Esophagus muscularis mucosa (tissue), 3 donors: Measurements from ENCODE around the gene TNS1.

Experiments used
- POLR2A ChIP-seq: fragments of 450-650 bp; IDR thresholded peaks from one replicate; pipeline ENCODE4 v1.6.1; 2017; ENCODE audit warnings: antibody characterized with exemption, moderate library complexity, mild to moderate bottlenecking, low read depth
- TF ChIP-seq, protein P1 (sequence below), 3 experiments: fragments of 200-600 bp in 2 of 3; fragments of 450-650 bp in 1 of 3; sonication (generic) in 2 of 3; IDR thresholded peaks; one replicate each; pipeline ENCODE4 v1.5.1; 2017 to 2019; ENCODE audit warnings: antibody characterized with exemption in 3 of 3, mild to moderate bottlenecking in 2 of 3, moderate library complexity in 1 of 3

GRCh38 chr2:217900010-217900779 is 102.6 kb downstream of the TNS1 start:
- no peak for TF ChIP-seq POLR2A
- TF ChIP-seq, protein P1, sequence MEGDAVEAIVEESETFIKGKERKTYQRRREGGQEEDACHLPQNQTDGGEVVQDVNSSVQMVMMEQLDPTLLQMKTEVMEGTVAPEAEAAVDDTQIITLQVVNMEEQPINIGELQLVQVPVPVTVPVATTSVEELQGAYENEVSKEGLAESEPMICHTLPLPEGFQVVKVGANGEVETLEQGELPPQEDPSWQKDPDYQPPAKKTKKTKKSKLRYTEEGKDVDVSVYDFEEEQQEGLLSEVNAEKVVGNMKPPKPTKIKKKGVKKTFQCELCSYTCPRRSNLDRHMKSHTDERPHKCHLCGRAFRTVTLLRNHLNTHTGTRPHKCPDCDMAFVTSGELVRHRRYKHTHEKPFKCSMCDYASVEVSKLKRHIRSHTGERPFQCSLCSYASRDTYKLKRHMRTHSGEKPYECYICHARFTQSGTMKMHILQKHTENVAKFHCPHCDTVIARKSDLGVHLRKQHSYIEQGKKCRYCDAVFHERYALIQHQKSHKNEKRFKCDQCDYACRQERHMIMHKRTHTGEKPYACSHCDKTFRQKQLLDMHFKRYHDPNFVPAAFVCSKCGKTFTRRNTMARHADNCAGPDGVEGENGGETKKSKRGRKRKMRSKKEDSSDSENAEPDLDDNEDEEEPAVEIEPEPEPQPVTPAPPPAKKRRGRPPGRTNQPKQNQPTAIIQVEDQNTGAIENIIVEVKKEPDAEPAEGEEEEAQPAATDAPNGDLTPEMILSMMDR (IDR thresholded peaks at IDR 0.05): no peak
